ENCODE measurements around the gene TM9SF1. TPM values are rescaled to one million over a fixed set of nuclear protein-coding genes. Genes with fewer than 3 reads are reported as not detected.
A peak's percentile ranks its signal among the peaks of the same experiment; 100 is the strongest.

The TM9SF1 gene
- total RNA-seq, 3 donors from 2014 or later = 52.3 to 75.7 (median 71.1) TPM

- peak; percentile 74 to 85 (median 80) for TF ChIP-seq POLR2AphosphoS5 (IDR thresholded peaks at IDR 0.05)
- no peak for TF ChIP-seq POLR2A (IDR thresholded peaks at IDR 0.05)
- no peak for TF ChIP-seq CTCF (IDR thresholded peaks at IDR 0.05)
- peaks cover 5% of the 10 kb centered on the region for H3K36me3 ChIP-seq
Observed at GRCh38 chr14:24188251-24189058, 6.8 kb downstream of the TM9SF1 start, which contains the start of gene IPO4. IPO4 (minus strand) TSS chr14:24188816; CDS start chr14:24188787, 29 bp downstream.

GRCh38 chr14:24187539-24187915 is 7.7 kb downstream of the TM9SF1 start:
- Histone ChIP-seq H3K4me3 (peak overlapping the region; percentile 68 to 79 (median 76)), H3K27me3 (no peaks in the 10 kb centered on the region), H3K36me3 (peaks cover 5% of the 10 kb centered on the region), H3K27ac (peak overlapping the region in 1 of 2 donors; percentile 80), H3K4me1 (peaks cover 0 to 8% of the 10 kb centered on the region in 2 donors), H3K9me3 (no peaks in the 10 kb centered on the region)
- intact Hi-C loops (cut with DNase I; ENCODE audit: low total_unique reads) = no loop called here
- DNase-seq (ENCODE audit: low spot score in 2 of 2) = no peak
- TF ChIP-seq POLR2AphosphoS5 (IDR thresholded peaks at IDR 0.05) (no peak), POLR2A (IDR thresholded peaks at IDR 0.05) (no peak)

More at GRCh38 chr14:24188251-24189058, 6.8 kb downstream of the TM9SF1 start, which contains the start of gene IPO4:
- Histone ChIP-seq H3K27me3 (no peaks in the 10 kb centered on the region), H3K4me3 (peak within 1 kb of the TSS; percentile 68 to 79 (median 76)), H3K4me1 (peaks cover 0 to 8% of the 10 kb centered on the region in 2 donors), H3K27ac (peak within 1 kb of the TSS; percentile 63 to 80), H3K9me3 (no peaks in the 10 kb centered on the region)
- DNase-seq (ENCODE audit: low spot score in 2 of 2) = peak; percentile 95 to 97
- intact Hi-C loops (cut with DNase I; ENCODE audit: low total_unique reads) = no loop called here

GRCh38 chr14:24186831-24187538 is 8.3 kb downstream of the TM9SF1 start:
- Histone ChIP-seq H3K27ac (peak overlapping the region in 1 of 2 donors; percentile 80), H3K27me3 (no peaks in the 10 kb centered on the region), H3K9me3 (no peaks in the 10 kb centered on the region), H3K36me3 (peaks cover 5% of the 10 kb centered on the region), H3K4me3 (no peak overlapping the region), H3K4me1 (peaks cover 0 to 8% of the 10 kb centered on the region in 2 donors)
- DNase-seq (ENCODE audit: low spot score in 2 of 2) = no peak
- TF ChIP-seq POLR2A (IDR thresholded peaks at IDR 0.05) (no peak), CTCF (IDR thresholded peaks at IDR 0.05) (no peak), POLR2AphosphoS5 (IDR thresholded peaks at IDR 0.05) (no peak)
- intact Hi-C loops (cut with DNase I; ENCODE audit: low total_unique reads) = no loop called here

- intact Hi-C loops (cut with DNase I; ENCODE audit: low total_unique reads) = no loop called here
- Histone ChIP-seq H3K36me3 (peaks cover 5% of the 10 kb centered on the region), H3K4me3 (no peak overlapping the region)
Observed at GRCh38 chr14:24185741-24186140, 9.5 kb downstream of the TM9SF1 start.

More at GRCh38 chr14:24185741-24186140, 9.5 kb downstream of the TM9SF1 start:
- no peaks in the 10 kb centered on the region for H3K27me3 ChIP-seq
- DNase-seq (ENCODE audit: low spot score in 2 of 2) = no peak
- peaks cover 0 to 8% of the 10 kb centered on the region in 2 donors for H3K4me1 ChIP-seq
- no peaks in the 10 kb centered on the region for H3K9me3 ChIP-seq
- H3K27ac ChIP-seq = no peak overlapping the region
- no peak for TF ChIP-seq CTCF (IDR thresholded peaks at IDR 0.05)
- no peak for TF ChIP-seq POLR2A (IDR thresholded peaks at IDR 0.05)
- TF ChIP-seq POLR2AphosphoS5 (IDR thresholded peaks at IDR 0.05) = no peak

Measured in breast epithelium (tissue), 4 donors.